Inflammatory macrophage treated with lipopolysaccharide for 1 hour (primary cell): ENCODE measurements around the gene FAM120AOS.
"Not testable (repeated sequence)": the region's sequence is repeated elsewhere in the genome, so short reads cannot be mapped to it uniquely, and the experiment has no call there.

Experiments
- DNase-seq, 2 donors: peaks; one replicate each; pipeline ENCODE4 v3.0.0-alpha.2; 2020 to 2022

Gene FAM120AOS

GRCh38 chr9:93466416-93467061 lies 13.2 kb upstream of the FAM120AOS start:
- DNase-seq, result no peak

- peak; percentile 27 to 73 for DNase-seq
These were observed 12.5 kb upstream of the FAM120AOS start for GRCh38 chr9:93465855-93466254.

- DNase-seq, result peak in 1 of 2 donors; percentile 19
These were observed 11.5 kb upstream of the FAM120AOS start for GRCh38 chr9:93464876-93465275.

GRCh38 chr9:93464395-93464794 lies 11.0 kb upstream of the FAM120AOS start:
- peak; percentile 50 to 57 for DNase-seq

- no peak for DNase-seq
These were observed 10.4 kb upstream of the FAM120AOS start for GRCh38 chr9:93463638-93464248.

GRCh38 chr9:93461821-93462220 lies 8.4 kb upstream of the FAM120AOS start:
- DNase-seq, result peak; percentile 22 to 29

- no peak for DNase-seq
These were observed 8.0 kb upstream of the FAM120AOS start for GRCh38 chr9:93461414-93461743.

- no peak for DNase-seq
These were observed 7.5 kb upstream of the FAM120AOS start for GRCh38 chr9:93460689-93461413.

- DNase-seq, result no peak
These were observed 6.1 kb upstream of the FAM120AOS start for GRCh38 chr9:93459432-93459847.

- peak; percentile 28 to 74 for DNase-seq
These were observed 5.3 kb upstream of the FAM120AOS start for GRCh38 chr9:93458712-93459111.

GRCh38 chr9:93457006-93457405 lies 3.6 kb upstream of the FAM120AOS start:
- peak; percentile 16 to 19 for DNase-seq

- peak; percentile 65 to 75 for DNase-seq
These were observed 3.1 kb upstream of the FAM120AOS start for GRCh38 chr9:93456504-93456903.

GRCh38 chr9:93456022-93456421 lies 2.6 kb upstream of the FAM120AOS start:
- no peak for DNase-seq

- peak in 1 of 2 donors; percentile 44 for DNase-seq
These were observed 703 bp downstream of the FAM120AOS start for GRCh38 chr9:93452710-93453046.

GRCh38 chr9:93451849-93452709 lies 1.3 kb downstream of the FAM120AOS start:
- peak; percentile 19 for DNase-seq

GRCh38 chr9:93450945-93451815 lies 2.2 kb downstream of the FAM120AOS start, which contains the start of gene FAM120A:
TSS of gene FAM120A (plus strand) at chr9:93451685. CDS start at chr9:93451916, 231 bp downstream.
- DNase-seq, result peak; percentile 80 to 84

- DNase-seq, result no peak
These were observed 5.7 kb downstream of the FAM120AOS start for GRCh38 chr9:93447655-93448054.

GRCh38 chr9:93446073-93446472 lies 7.3 kb downstream of the FAM120AOS start:
- peak in 1 of 2 donors; percentile 42 for DNase-seq

- no peak for DNase-seq
These were observed 12.3 kb downstream of the FAM120AOS start for GRCh38 chr9:93440896-93441580.

GRCh38 chr9:93439301-93439700 lies 14.1 kb downstream of the FAM120AOS start:
- DNase-seq, result not testable (repeated sequence)

- no peak for DNase-seq
These were observed 15.4 kb downstream of the FAM120AOS start for GRCh38 chr9:93437996-93438395.
